ENCODE measurements around the gene VRTN. TPM values are rescaled to one million over a fixed set of nuclear protein-coding genes. Genes with fewer than 3 reads are reported as not detected.

VRTN gene
- total RNA-seq, 1 donor from 2014 or later: not detected

- no peak for DNase-seq (ENCODE audit: low read depth)
- H3K27me3 ChIP-seq (ENCODE audit: control insufficient read depth, insufficient read depth, low read length): peaks cover 28% of the 10 kb centered on the region
Measured at GRCh38 chr14:74350928-74351323, 2.7 kb downstream of the VRTN start.

GRCh38 chr14:74356892-74357575 is 8.8 kb downstream of the VRTN start:
- DNase-seq (ENCODE audit: low read depth): no peak
- Histone ChIP-seq H3K27me3 (ENCODE audit: control insufficient read depth, insufficient read depth, low read length) (peaks cover 11% of the 10 kb centered on the region), H3K36me3 (ENCODE audit: control insufficient read depth, insufficient read depth, low read length) (no peaks in the 10 kb centered on the region), H3K4me3 (ENCODE audit: low read depth, low read length) (no peak overlapping the region)
- no peak for TF ChIP-seq CTCF (IDR thresholded peaks at IDR 0.05; ENCODE audit: insufficient read depth, low read length, poor library complexity, severe bottlenecking)

More at GRCh38 chr14:74350928-74351323, 2.7 kb downstream of the VRTN start:
- no peak for TF ChIP-seq CTCF (IDR thresholded peaks at IDR 0.05; ENCODE audit: insufficient read depth, low read length, poor library complexity, severe bottlenecking)
- Histone ChIP-seq H3K4me3 (ENCODE audit: low read depth, low read length) (no peak overlapping the region), H3K36me3 (ENCODE audit: control insufficient read depth, insufficient read depth, low read length) (no peaks in the 10 kb centered on the region)

GRCh38 chr14:74357585-74357984 is 9.3 kb downstream of the VRTN start:
- peaks cover 11% of the 10 kb centered on the region for H3K27me3 ChIP-seq (ENCODE audit: control insufficient read depth, insufficient read depth, low read length)
- no peak overlapping the region for H3K4me3 ChIP-seq (ENCODE audit: low read depth, low read length)
- no peaks in the 10 kb centered on the region for H3K36me3 ChIP-seq (ENCODE audit: control insufficient read depth, insufficient read depth, low read length)
- no peak for DNase-seq (ENCODE audit: low read depth)
- TF ChIP-seq CTCF (IDR thresholded peaks at IDR 0.05; ENCODE audit: insufficient read depth, low read length, poor library complexity, severe bottlenecking): no peak

DNA sequence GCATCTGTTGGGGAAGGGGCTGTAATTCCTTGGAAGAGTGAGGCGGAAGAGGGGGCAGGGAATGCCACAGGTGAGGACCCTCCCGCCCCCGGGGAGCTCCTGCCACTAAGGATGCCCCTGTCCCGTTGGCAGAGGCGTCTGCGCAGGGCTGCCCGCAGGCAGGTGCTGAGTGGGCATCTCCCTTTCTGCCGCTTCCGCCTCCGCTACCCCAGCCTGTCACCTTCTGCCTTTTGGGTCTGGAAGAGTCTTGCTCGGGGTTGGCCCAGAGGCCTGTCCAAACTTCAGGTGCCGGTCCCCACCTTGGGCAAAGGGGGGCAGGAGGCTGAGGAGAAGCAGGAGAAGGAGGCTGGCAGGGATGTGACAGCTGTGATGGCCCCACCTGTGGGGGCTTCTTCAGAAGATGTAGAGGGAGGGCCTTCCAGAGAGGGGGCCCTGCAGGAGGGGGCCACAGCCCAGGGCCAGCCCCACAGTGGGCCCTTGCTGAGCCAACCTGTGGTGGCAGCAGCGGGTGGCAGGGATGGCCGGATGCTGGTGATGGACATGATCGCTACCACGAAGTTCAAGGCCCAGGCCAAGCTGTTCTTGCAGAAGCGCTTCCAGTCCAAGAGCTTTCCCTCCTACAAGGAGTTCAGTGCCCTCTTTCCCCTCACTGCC is 10.0 kb downstream of the VRTN start:
- no peak for TF ChIP-seq CTCF (IDR thresholded peaks at IDR 0.05; ENCODE audit: insufficient read depth, low read length, poor library complexity, severe bottlenecking)
- no peak for DNase-seq (ENCODE audit: low read depth)
- Histone ChIP-seq H3K27me3 (ENCODE audit: control insufficient read depth, insufficient read depth, low read length) (peaks cover 11% of the 10 kb centered on the region), H3K36me3 (ENCODE audit: control insufficient read depth, insufficient read depth, low read length) (no peaks in the 10 kb centered on the region), H3K4me3 (ENCODE audit: low read depth, low read length) (no peak overlapping the region)

DNA sequence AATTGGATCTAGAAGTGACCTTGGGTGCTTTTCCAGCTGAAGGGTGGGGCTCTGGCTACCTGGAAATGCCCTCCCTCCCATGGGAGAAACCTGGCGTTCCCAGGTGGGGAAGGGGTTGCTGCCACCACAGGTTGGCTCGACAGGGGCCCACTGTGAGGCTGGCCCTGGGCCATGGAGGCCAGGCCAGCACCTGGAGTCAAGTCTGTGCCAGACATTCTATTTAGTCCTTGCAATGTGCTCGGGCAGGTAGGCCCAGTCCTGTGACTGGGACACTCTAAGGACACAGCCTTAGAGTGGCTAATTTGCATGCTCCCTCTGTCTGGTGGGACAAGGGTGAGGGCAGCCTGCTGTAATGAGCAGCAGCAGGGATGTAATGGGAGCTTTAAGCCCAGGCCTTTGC is 11.9 kb downstream of the VRTN start:
- H3K36me3 ChIP-seq (ENCODE audit: control insufficient read depth, insufficient read depth, low read length): no peaks in the 10 kb centered on the region
- peaks cover 14% of the 10 kb centered on the region for H3K27me3 ChIP-seq (ENCODE audit: control insufficient read depth, insufficient read depth, low read length)
- H3K4me3 ChIP-seq (ENCODE audit: low read depth, low read length): no peak overlapping the region
- DNase-seq (ENCODE audit: low read depth): no peak
- TF ChIP-seq CTCF (IDR thresholded peaks at IDR 0.05; ENCODE audit: insufficient read depth, low read length, poor library complexity, severe bottlenecking): no peak
